Colonic mucosa (tissue), 4 donors: Measurements from ENCODE around the gene NCKAP5. TPM values are rescaled to one million over a fixed set of nuclear protein-coding genes. Genes with fewer than 3 reads are reported as not detected.
"Not testable (repeated sequence)": the region's sequence is repeated elsewhere in the genome, so short reads cannot be mapped to it uniquely, and the experiment has no call there.

Experiments
- DNase-seq: peaks from one replicate; pipeline ENCODE4 v3.0.0-alpha.2; 2020
- H3K27ac ChIP-seq: fragments of 200-600 bp; one replicate; pipeline ENCODE4 v1.8.0; 2021
- H3K27me3 ChIP-seq: fragments of 200-600 bp; one replicate; pipeline ENCODE4 v1.8.0; 2021
- H3K36me3 ChIP-seq: fragments of 200-600 bp; one replicate; pipeline ENCODE4 v1.8.0; 2021
- H3K4me1 ChIP-seq: fragments of 200-600 bp; one replicate; pipeline ENCODE4 v1.8.0; 2021; ENCODE audit warnings: mild to moderate bottlenecking
- H3K4me3 ChIP-seq: fragments of 200-600 bp; one replicate; pipeline ENCODE4 v1.8.0; 2021
- H3K9ac ChIP-seq, 2 donors: one replicate each; pipeline ENCODE4 v1.7.0; 2013; ENCODE audit warnings: control low read depth in 2 of 2, low read depth in 2 of 2, low read length in 2 of 2
- H3K9me3 ChIP-seq: fragments of 200-600 bp; one replicate; pipeline ENCODE4 v1.8.0; 2021
- CTCF ChIP-seq: fragments of 200-600 bp; IDR thresholded peaks from one replicate; pipeline ENCODE4 v1.8.0; 2022; ENCODE audit warnings: antibody characterized with exemption, mild to moderate bottlenecking
- intact Hi-C: fragments of 100-400 bp; cut with DNase I; formaldehyde crosslinking; loops from one replicate; pipeline ENCODE4 v1.14.1; 2022
- total RNA-seq, 2 donors: library from RNA; stranded (reverse); fragmentation: NEBNext Ultra II Directional in 1 of 2; extraction: Animal tissue kit (Norgen Biotek cat#: 25700) in 1 of 2; gene quantifications; one replicate each; pipeline ENCODE4 v1.2.1, GENCODE V29; 2021
- donor health status: healthy.
- donor health status: DM: no; HTN: no; CAD: no.
- donor health status: DM: no; HTN: no; CAD: no.

NCKAP5 gene
- total RNA-seq, 2 donors from 2014 or later, result 2.9 to 3.7 TPM

GRCh38 chr2:132715386-132716351 is 852.6 kb downstream of the NCKAP5 start:
- Histone ChIP-seq H3K4me1 (no peaks in the 10 kb centered on the region), H3K4me3 (no peak overlapping the region), H3K9ac (no peak overlapping the region), H3K27ac (no peak overlapping the region), H3K36me3 (no peaks in the 10 kb centered on the region), H3K9me3 (no peaks in the 10 kb centered on the region), H3K27me3 (no peaks in the 10 kb centered on the region)
- intact Hi-C loops, result no loop called here
- no peak for TF ChIP-seq CTCF
- DNase-seq, result no peak

- Histone ChIP-seq H3K4me3 (no peak overlapping the region), H3K9me3 (no peaks in the 10 kb centered on the region), H3K9ac (no peak overlapping the region), H3K27ac (no peak overlapping the region), H3K36me3 (no peaks in the 10 kb centered on the region), H3K27me3 (no peaks in the 10 kb centered on the region), H3K4me1 (no peaks in the 10 kb centered on the region)
- no peak for TF ChIP-seq CTCF
- no peak for DNase-seq
- intact Hi-C loops, result no loop called here
These were observed 864.9 kb downstream of the NCKAP5 start for GRCh38 chr2:132703396-132703795.

GRCh38 chr2:132701810-132702209 is 866.5 kb downstream of the NCKAP5 start:
- Histone ChIP-seq H3K27ac (no peak overlapping the region), H3K4me1 (no peaks in the 10 kb centered on the region), H3K9ac (no peak overlapping the region), H3K36me3 (no peaks in the 10 kb centered on the region), H3K4me3 (no peak overlapping the region), H3K9me3 (no peaks in the 10 kb centered on the region), H3K27me3 (no peaks in the 10 kb centered on the region)
- DNase-seq, result no peak
- TF ChIP-seq CTCF, result no peak
- intact Hi-C loops, result no loop called here

GRCh38 chr2:132699802-132700201 is 868.5 kb downstream of the NCKAP5 start:
- H3K27me3 ChIP-seq, DNase-seq, H3K27ac ChIP-seq, H3K4me1 ChIP-seq, intact Hi-C loops, H3K9me3 ChIP-seq, H3K36me3 ChIP-seq, H3K9ac ChIP-seq, H3K4me3 ChIP-seq: not testable (repeated sequence)

GRCh38 chr2:132698347-132698746 is 869.9 kb downstream of the NCKAP5 start:
- H3K36me3 ChIP-seq, H3K4me3 ChIP-seq, H3K27ac ChIP-seq, H3K27me3 ChIP-seq, H3K4me1 ChIP-seq, H3K9ac ChIP-seq, intact Hi-C loops, DNase-seq, H3K9me3 ChIP-seq: not testable (repeated sequence)

GRCh38 chr2:132697556-132698205 is 870.6 kb downstream of the NCKAP5 start:
- intact Hi-C loops, result no loop called here
- DNase-seq, result no peak
- Histone ChIP-seq H3K9me3 (no peaks in the 10 kb centered on the region), H3K36me3 (no peaks in the 10 kb centered on the region), H3K9ac (no peak overlapping the region), H3K27ac (no peak overlapping the region), H3K4me3 (no peak overlapping the region), H3K27me3 (no peaks in the 10 kb centered on the region), H3K4me1 (no peaks in the 10 kb centered on the region)
- no peak for TF ChIP-seq CTCF
